GM23338 (cell line): Measurements from ENCODE around the gene HIC2. TPM values are rescaled to one million over a fixed set of nuclear protein-coding genes. Genes with fewer than 3 reads are reported as not detected.
A peak's percentile ranks its signal among the peaks of the same experiment; 100 is the strongest.

ENCODE experiments used
- ATAC-seq: fragments of 200-7000 bp; cut with Tn5 transposase; 3 replicates; pipeline ENCODE4 v1.9.1; 2020
- DNase-seq: peaks from one replicate; pipeline ENCODE4 v3.0.0-alpha.2; 2015; ENCODE audit warnings: low spot score
- H2AFZ ChIP-seq: fragments of 200-600 bp; sonication (generic); 2 replicates; pipeline ENCODE4 v1.8.0; 2016; ENCODE audit warnings: antibody characterized with exemption, mild to moderate bottlenecking, moderate library complexity
- H3F3A ChIP-seq: fragments of 200-600 bp; sonication (generic); replicated peaks from 2 replicates; pipeline ENCODE4 v1.8.0; 2017; ENCODE audit warnings: antibody characterized with exemption, mixed run types, low read depth
- H3K27ac ChIP-seq: fragments of 200-600 bp; sonication (generic); 2 replicates; pipeline ENCODE4 v1.6.1; 2016; ENCODE audit warnings: low read depth
- H3K27me3 ChIP-seq: fragments of 200-600 bp; sonication (generic); 2 replicates; pipeline ENCODE4 v1.8.0; 2016; ENCODE audit warnings: mild to moderate bottlenecking, mixed run types, moderate library complexity; ENCODE audit not compliant: insufficient read depth
- H3K36me3 ChIP-seq: fragments of 200-600 bp; sonication (generic); 2 replicates; pipeline ENCODE4 v1.8.0; 2016; ENCODE audit warnings: mild to moderate bottlenecking; ENCODE audit not compliant: insufficient read depth
- H3K4me1 ChIP-seq: fragments of 200-600 bp; sonication (generic); 2 replicates; pipeline ENCODE4 v1.8.0; 2016; ENCODE audit warnings: mild to moderate bottlenecking, moderate library complexity; ENCODE audit not compliant: insufficient read depth
- H3K4me2 ChIP-seq: fragments of 200-600 bp; sonication (generic); 2 replicates; pipeline ENCODE4 v1.7.1; 2017; ENCODE audit warnings: mixed run types
- H3K4me3 ChIP-seq: fragments of 200-600 bp; sonication (generic); 2 replicates; pipeline ENCODE4 v1.6.1; 2016; ENCODE audit warnings: mixed run types
- H3K79me2 ChIP-seq: fragments of 200-600 bp; sonication (generic); replicated peaks from 2 replicates; pipeline ENCODE4 v1.8.0; 2017; ENCODE audit warnings: mild to moderate bottlenecking; ENCODE audit not compliant: insufficient read depth
- H3K9me2 ChIP-seq: fragments of 200-600 bp; sonication (generic); 2 replicates; pipeline ENCODE4 v1.8.0; 2017; ENCODE audit not compliant: insufficient read depth
- H4K20me1 ChIP-seq: fragments of 200-600 bp; sonication (generic); replicated peaks from 2 replicates; pipeline ENCODE4 v1.8.0; 2017; ENCODE audit warnings: mild to moderate bottlenecking; ENCODE audit not compliant: insufficient read depth
- H3K27ac Mint-ChIP-seq: 2 replicates; pipeline ENCODE4 v1.8.0; 2020; ENCODE audit warnings: inconsistent platforms, mild to moderate bottlenecking, moderate library complexity, mixed read lengths
- H3K27me3 Mint-ChIP-seq: 3 replicates; pipeline ENCODE4 v1.8.0; 2022; ENCODE audit warnings: low read depth, mild to moderate bottlenecking, moderate library complexity, mixed read lengths, inconsistent platforms; ENCODE audit not compliant: insufficient read depth, poor library complexity
- H3K36me3 Mint-ChIP-seq: 3 replicates; pipeline ENCODE4 v1.8.0; 2021; ENCODE audit warnings: low read depth, mild to moderate bottlenecking, inconsistent platforms, moderate library complexity, mixed read lengths
- H3K4me1 Mint-ChIP-seq: 3 replicates; pipeline ENCODE4 v1.8.0; 2020; ENCODE audit warnings: mild to moderate bottlenecking, inconsistent platforms, mixed read lengths
- H3K4me3 Mint-ChIP-seq: 3 replicates; pipeline ENCODE4 v1.8.0; 2021; ENCODE audit warnings: moderate library complexity, mild to moderate bottlenecking, inconsistent platforms, mixed read lengths
- H3K9me3 Mint-ChIP-seq: 3 replicates; pipeline ENCODE4 v1.8.0; 2020; ENCODE audit warnings: moderate library complexity, mild to moderate bottlenecking, inconsistent platforms, mixed read lengths
- EZH2phosphoT487 ChIP-seq: fragments of 200-600 bp; sonication (generic); IDR thresholded peaks from one replicate; pipeline ENCODE4 v1.8.1; 2018; ENCODE audit warnings: antibody characterized with exemption; ENCODE audit not compliant: unreplicated experiment
- JUNB ChIP-seq: IDR thresholded peaks from one replicate; pipeline ENCODE4 v1.6.1; 2016; ENCODE audit warnings: antibody characterized with exemption; ENCODE audit not compliant: unreplicated experiment
- NANOG ChIP-seq: IDR thresholded peaks from 2 replicates; pipeline ENCODE4 v1.6.1; 2016; ENCODE audit warnings: antibody characterized with exemption, borderline replicate concordance
- POLR2AphosphoS5 ChIP-seq: IDR thresholded peaks from 2 replicates; pipeline ENCODE4 v1.6.1; 2016; ENCODE audit warnings: antibody characterized with exemption, low read depth
- ZNF114 ChIP-seq: fragments of 250-450 bp; sonication (Bioruptor Pico); IDR thresholded peaks from 2 replicates; pipeline ENCODE4 v1.5.0; 2020; ENCODE audit warnings: mild to moderate bottlenecking, moderate library complexity
- ZNF331 ChIP-seq: fragments of 250-450 bp; sonication (Bioruptor Pico); IDR thresholded peaks from 2 replicates; pipeline ENCODE4 v1.5.0; 2020; ENCODE audit warnings: low read depth, mild to moderate bottlenecking, moderate library complexity
- ZNF462 ChIP-seq: fragments of 250-450 bp; sonication (Bioruptor Pico); IDR thresholded peaks from 2 replicates; pipeline ENCODE4 v1.5.0; 2020; ENCODE audit warnings: mild to moderate bottlenecking, moderate library complexity
- polyA plus RNA-seq: library from polyadenylated mRNA; unstranded; fragments of >200 nt; fragmentation: Nextera tagmentation; extraction: Ambion mirVana; gene quantifications from 2 replicates; pipeline ENCODE4 v1.2.1, GENCODE V29; 2016
- total RNA-seq: library from RNA; depleted of rRNA; stranded (reverse); fragments of >200 nt; shearing (Covaris generic); gene quantifications from 2 replicates; pipeline ENCODE4 v1.2.3, GENCODE V29; 2014
- TF ChIP-seq, protein P1 (sequence below): IDR thresholded peaks from one replicate; pipeline ENCODE4 v1.6.1; 2018; ENCODE audit warnings: antibody characterized with exemption; ENCODE audit not compliant: unreplicated experiment

HIC2 gene
- total and polyA plus RNA-seq, 2 experiments from 2014 or later: 8.0 to 34.0 TPM

DNA sequence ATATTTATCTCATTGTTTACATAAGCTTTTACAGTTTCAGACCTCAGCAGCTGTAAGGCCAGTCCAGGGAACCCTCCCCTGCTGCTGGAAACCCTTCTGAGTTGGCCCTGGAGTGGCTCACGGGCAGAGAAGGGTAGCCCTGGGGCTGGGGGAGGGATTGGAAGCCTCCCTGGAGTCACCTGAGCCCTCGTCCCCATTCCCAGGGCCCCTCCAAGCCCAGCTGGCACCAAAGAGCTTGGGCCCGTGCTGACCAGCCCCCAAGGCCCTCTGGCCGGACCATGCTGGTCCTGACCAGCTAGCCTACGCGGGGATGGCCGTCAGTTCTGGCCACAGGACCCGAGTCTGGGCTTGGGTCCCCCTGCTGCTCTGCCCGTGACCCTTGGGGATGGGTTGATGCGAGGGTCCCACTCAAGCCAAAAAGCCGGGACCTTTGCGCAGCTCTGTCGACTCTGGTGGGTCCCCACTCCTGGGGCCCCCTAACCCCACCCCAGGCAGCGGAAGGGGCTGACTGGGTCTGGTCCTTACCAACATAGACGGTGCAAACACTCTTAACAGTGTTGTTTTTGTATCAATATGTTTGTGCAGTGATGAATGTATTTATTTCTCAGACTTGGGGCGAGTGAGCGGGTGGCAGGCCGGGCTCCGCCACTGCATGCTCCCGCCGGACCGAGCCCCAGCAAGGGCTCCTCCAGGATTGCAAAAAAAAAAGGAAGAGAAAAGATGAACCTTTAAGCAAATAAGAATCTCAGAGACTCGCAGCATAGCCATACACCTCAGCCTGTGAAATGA lies 32.6 kb downstream of the HIC2 start:
- no peak overlapping the region for H3K27ac ChIP-seq
- ATAC-seq: peak; percentile 10; the same call in 1 of the 3 replicates
- H3K4me3 ChIP-seq: no peak overlapping the region
- DNase-seq: no peak
- H3K4me1 ChIP-seq: 0 out of 2 replicates have a peak, but pooled peaks cover 4% of the 10 kb centered on the region
- Mint-ChIP-seq H3K4me3 (no peak overlapping the region), H3K4me1 (peaks cover 24% of the 10 kb centered on the region), H3K27ac (no peak overlapping the region), H3K36me3 (peaks cover 14% of the 10 kb centered on the region), H3K9me3 (no peaks in the 10 kb centered on the region), H3K27me3 (peaks cover 12% of the 10 kb centered on the region)
- H3K79me2 ChIP-seq: peaks cover 3% of the 10 kb centered on the region; the same call in 1 of the 2 replicates
- H3K27me3 ChIP-seq: no peaks in the 10 kb centered on the region
- no peaks in the 10 kb centered on the region for H3K9me2 ChIP-seq
- TF ChIP-seq, protein P1, sequence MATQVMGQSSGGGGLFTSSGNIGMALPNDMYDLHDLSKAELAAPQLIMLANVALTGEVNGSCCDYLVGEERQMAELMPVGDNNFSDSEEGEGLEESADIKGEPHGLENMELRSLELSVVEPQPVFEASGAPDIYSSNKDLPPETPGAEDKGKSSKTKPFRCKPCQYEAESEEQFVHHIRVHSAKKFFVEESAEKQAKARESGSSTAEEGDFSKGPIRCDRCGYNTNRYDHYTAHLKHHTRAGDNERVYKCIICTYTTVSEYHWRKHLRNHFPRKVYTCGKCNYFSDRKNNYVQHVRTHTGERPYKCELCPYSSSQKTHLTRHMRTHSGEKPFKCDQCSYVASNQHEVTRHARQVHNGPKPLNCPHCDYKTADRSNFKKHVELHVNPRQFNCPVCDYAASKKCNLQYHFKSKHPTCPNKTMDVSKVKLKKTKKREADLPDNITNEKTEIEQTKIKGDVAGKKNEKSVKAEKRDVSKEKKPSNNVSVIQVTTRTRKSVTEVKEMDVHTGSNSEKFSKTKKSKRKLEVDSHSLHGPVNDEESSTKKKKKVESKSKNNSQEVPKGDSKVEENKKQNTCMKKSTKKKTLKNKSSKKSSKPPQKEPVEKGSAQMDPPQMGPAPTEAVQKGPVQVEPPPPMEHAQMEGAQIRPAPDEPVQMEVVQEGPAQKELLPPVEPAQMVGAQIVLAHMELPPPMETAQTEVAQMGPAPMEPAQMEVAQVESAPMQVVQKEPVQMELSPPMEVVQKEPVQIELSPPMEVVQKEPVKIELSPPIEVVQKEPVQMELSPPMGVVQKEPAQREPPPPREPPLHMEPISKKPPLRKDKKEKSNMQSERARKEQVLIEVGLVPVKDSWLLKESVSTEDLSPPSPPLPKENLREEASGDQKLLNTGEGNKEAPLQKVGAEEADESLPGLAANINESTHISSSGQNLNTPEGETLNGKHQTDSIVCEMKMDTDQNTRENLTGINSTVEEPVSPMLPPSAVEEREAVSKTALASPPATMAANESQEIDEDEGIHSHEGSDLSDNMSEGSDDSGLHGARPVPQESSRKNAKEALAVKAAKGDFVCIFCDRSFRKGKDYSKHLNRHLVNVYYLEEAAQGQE: no peak
- TF ChIP-seq JUNB (no peak), NANOG (no peak), ZNF331 (CRISPR knock-in tag) (no peak), ZNF114 (CRISPR knock-in tag) (no peak), POLR2AphosphoS5 (no peak), EZH2phosphoT487 (no peak), ZNF462 (no peak)
- no peaks in the 10 kb centered on the region for H3F3A ChIP-seq
- H2AFZ ChIP-seq: no peak overlapping the region
- H3K4me2 ChIP-seq: no peak overlapping the region
- no peaks in the 10 kb centered on the region for H3K36me3 ChIP-seq
- H4K20me1 ChIP-seq: peaks cover 11% of the 10 kb centered on the region
